LNCAP (cell line): ENCODE data around the gene AFG3L2.

ENCODE experiments used
- TF ChIP-seq, protein P1 (sequence below): fragments of 450-650 bp; IDR thresholded peaks from 2 replicates; pipeline ENCODE4 v1.5.1; 2017; ENCODE audit warnings: mild to moderate bottlenecking

Gene AFG3L2

DNA sequence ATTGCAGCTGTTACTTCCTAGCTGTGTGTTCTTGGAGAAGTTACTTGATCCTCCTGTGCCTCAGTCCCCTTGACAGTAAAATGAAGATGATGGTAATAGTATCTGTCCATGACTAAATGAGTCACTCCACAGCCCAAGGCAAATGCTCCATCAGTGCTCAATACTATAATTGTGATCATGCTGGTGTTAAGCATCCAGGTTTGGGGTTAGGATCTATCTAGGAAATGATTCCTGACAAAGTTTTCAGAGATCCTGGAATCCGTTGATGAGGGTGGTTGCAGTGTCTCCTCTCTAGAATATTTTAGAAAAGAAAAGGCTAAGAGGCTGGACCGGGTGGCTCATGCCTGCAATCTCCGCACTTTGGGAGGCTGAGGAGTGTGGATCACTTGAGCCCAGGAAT lies 28.0 kb upstream of the AFG3L2 start:
- TF ChIP-seq, protein P1, sequence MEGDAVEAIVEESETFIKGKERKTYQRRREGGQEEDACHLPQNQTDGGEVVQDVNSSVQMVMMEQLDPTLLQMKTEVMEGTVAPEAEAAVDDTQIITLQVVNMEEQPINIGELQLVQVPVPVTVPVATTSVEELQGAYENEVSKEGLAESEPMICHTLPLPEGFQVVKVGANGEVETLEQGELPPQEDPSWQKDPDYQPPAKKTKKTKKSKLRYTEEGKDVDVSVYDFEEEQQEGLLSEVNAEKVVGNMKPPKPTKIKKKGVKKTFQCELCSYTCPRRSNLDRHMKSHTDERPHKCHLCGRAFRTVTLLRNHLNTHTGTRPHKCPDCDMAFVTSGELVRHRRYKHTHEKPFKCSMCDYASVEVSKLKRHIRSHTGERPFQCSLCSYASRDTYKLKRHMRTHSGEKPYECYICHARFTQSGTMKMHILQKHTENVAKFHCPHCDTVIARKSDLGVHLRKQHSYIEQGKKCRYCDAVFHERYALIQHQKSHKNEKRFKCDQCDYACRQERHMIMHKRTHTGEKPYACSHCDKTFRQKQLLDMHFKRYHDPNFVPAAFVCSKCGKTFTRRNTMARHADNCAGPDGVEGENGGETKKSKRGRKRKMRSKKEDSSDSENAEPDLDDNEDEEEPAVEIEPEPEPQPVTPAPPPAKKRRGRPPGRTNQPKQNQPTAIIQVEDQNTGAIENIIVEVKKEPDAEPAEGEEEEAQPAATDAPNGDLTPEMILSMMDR, result no peak

DNA sequence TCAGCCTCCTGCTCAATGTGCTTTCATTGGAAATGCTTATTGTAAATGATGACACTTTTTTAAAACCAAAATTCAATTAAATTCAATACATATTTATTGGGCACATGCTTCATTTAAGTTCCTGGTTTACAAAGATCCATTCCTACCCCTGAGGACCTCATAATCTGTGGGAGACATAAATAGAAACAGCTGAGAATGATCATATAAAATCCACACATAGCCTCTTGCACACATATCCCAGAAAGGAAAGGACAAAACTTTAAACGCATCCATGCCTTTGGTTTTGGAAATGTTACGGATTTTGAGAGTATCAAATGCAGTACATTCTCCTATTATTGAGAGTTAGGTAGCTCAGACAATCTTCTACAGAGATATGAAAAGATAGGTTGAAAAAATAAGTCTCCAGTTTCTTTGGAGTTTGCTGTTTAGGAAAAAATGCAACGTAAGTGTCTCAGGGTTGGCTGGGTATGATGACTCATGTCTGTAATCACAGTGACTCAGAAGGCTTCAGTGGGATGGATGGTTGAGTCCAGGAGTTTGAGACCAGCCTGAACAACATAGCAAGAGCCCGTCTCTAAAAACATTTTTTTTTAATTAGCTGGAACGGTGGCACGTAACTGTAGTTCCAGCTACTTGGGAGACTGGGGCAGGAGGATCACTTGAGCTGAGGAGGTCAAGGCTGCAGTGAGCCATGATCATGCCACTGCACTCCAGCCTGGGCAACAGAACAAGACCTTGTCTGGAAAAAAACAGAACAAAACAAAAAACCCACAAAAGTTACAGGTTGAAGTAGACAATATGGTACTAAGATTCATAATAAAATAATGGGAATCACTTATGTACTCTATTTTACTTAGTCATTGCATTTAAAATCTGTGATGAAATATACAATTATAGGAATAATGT lies 26.8 kb upstream of the AFG3L2 start:
- TF ChIP-seq, protein P1, result no peak

DNA sequence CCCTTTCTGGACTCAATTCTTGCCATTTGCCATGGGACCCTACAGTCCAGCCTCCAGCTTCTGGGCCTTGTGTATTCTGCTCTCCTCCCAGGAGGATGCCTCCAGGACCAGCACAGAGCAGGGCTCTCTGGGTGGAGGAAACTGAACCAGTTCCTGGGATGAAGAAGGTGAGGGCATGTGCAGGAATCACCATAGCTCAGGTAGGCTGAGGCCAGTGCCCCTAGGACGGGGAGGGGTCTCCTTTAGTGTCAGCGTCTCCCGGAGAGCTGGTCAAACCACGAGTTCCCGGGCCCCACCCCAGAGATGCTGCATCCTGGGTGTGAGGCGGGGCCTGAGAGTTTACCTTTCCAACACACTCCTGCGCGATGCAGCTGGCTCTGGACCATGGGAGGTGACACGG lies 24.9 kb upstream of the AFG3L2 start:
- TF ChIP-seq, protein P1, result no peak

DNA sequence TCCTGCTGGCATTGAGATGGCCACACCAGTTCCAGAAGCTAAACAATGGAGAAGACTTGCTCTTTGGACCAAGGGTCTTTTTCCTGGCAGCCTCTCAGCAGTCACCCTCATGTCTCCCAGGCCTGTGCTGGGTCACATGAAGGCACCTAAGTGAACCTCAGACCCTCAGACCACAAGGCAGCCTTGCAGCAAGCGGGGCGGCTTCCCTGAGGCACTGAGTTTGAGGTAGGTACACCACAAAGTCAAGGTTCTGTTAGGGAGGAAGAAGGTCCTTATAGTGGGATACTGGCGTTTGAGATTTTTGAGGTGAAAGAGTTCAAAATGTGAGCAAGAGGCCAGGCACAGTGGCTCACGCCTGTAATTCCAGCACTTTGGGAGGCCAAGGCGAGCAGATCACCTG lies 22.2 kb upstream of the AFG3L2 start:
- TF ChIP-seq, protein P1, result no peak

DNA sequence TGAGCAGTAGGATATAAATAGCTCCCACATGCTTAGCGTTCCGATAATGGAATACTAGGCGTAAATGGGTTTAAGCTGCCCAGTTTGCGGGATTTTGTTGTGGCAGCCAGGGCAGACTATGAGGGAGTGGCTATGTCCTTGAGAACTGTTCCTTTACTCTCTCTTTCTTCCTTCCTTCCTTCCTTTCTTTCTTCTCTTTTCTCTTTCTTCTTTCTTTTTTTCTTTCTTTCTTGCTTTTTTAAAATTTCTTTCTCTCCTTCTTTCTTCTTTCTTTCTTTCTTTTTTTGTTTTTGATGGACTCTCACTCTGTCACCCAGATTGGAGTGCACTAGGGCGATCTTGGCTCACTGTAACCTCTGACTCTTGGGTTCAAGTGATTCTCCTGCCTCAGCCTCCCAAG lies 21.6 kb upstream of the AFG3L2 start:
- TF ChIP-seq, protein P1, result no peak

DNA sequence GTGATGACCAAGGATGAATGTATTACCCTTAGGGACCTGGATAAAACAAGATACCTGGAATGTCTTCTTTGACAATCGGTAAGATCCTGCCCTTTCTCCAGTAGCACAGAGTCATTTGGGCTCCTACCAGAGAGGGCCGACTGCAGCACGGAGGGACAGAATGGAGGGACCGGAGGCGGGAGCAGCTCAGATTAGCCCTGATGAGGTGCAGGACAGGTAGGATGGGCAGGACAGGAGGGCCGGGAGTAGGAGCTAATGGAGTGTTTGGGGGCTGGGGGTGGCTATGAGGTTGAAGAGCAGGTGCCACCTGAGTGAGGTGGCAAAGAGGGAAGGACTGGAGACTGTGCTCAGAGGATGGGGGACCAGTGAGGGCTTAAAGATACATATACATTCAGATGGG lies 20.8 kb upstream of the AFG3L2 start:
- TF ChIP-seq, protein P1, result no peak

DNA sequence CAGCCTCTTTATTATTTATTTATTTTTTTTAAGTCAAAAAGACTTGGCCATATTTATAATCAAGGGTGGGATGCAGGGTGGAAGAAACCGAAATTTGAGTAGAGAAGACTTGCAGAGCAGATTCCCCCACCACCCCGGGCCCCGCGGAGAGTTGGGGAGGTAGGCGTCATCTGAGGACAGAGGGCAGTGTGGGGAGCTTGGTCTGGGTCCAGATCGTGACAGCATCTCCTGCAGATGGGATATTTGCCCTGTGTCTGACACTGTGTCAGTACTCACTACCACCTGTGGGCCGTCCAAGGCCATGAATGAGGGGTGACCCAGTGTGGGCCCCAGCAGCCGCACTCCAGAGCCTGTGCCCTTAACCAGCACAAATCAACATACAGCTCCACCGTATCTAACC lies 20.2 kb upstream of the AFG3L2 start:
- TF ChIP-seq, protein P1, result no peak
